NB4 (cell line): ENCODE data around the gene ANKRD53.

Experiments
- POLR2A ChIP-seq: IDR thresholded peaks from 2 replicates; pipeline ENCODE4 v1.6.1; 2011; ENCODE audit warnings: mild to moderate bottlenecking; ENCODE audit not compliant: insufficient read length; ENCODE audit errors: extremely low read depth
- TF ChIP-seq, protein P1 (sequence below): IDR thresholded peaks from one replicate; pipeline ENCODE4 v1.5.1; 2012; ENCODE audit warnings: low read depth, low read length
- TF ChIP-seq, protein P2 (sequence below): IDR thresholded peaks from 2 replicates; pipeline ENCODE4 v1.6.1; 2011; ENCODE audit warnings: low read depth, low read length

DNA sequence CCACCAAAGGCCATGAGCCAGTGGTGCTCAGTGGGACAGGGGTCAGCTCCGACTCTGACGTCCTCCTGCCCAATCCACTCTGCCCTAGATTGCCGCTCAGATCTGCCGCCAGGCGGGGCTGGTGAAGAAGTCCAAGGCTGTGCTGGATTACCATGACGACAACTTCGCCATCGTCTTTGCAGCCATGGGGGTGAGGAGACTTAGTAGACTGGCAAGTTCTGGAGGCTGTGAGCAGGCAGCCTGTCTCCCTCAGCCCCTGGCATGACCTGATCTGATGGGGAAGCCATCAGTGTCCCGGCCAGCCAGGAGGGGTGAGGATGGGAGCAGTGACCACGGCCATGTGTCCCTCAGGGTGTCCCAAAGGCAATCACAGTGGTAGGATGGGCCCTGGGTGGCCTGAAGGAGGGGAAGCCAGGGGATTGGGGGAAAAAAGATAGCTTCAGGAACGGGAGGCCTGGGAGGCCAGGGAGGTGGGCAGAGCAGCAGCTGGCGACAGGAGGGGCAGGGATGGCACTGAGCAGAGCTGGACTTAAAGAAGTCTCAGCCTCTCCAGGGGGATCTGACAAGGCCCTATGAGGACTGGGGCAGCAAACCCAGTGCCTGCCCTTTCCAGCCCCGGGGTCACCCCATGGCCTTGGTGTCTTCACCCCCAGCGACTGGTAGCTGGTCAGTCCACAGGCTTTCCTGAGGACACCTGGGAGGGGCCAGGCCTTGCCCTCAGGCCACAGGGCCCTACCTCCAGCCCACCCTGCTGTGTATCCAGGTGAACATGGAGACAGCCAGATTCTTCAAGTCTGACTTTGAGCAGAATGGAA lies 17.4 kb upstream of the ANKRD53 start:
- TF ChIP-seq, protein P1, sequence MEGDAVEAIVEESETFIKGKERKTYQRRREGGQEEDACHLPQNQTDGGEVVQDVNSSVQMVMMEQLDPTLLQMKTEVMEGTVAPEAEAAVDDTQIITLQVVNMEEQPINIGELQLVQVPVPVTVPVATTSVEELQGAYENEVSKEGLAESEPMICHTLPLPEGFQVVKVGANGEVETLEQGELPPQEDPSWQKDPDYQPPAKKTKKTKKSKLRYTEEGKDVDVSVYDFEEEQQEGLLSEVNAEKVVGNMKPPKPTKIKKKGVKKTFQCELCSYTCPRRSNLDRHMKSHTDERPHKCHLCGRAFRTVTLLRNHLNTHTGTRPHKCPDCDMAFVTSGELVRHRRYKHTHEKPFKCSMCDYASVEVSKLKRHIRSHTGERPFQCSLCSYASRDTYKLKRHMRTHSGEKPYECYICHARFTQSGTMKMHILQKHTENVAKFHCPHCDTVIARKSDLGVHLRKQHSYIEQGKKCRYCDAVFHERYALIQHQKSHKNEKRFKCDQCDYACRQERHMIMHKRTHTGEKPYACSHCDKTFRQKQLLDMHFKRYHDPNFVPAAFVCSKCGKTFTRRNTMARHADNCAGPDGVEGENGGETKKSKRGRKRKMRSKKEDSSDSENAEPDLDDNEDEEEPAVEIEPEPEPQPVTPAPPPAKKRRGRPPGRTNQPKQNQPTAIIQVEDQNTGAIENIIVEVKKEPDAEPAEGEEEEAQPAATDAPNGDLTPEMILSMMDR: no peak
- no peak for TF ChIP-seq POLR2A
- TF ChIP-seq, protein P2, sequence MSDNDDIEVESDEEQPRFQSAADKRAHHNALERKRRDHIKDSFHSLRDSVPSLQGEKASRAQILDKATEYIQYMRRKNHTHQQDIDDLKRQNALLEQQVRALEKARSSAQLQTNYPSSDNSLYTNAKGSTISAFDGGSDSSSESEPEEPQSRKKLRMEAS: no peak
